NB4 (cell line): ENCODE measurements around the gene SMIM41.

Source experiments
- POLR2A ChIP-seq: IDR thresholded peaks from 2 replicates; pipeline ENCODE4 v1.6.1; 2011; ENCODE audit warnings: mild to moderate bottlenecking; ENCODE audit not compliant: insufficient read length; ENCODE audit errors: extremely low read depth
- TF ChIP-seq, protein P1 (sequence below): IDR thresholded peaks from one replicate; pipeline ENCODE4 v1.5.1; 2012; ENCODE audit warnings: low read depth, low read length

DNA sequence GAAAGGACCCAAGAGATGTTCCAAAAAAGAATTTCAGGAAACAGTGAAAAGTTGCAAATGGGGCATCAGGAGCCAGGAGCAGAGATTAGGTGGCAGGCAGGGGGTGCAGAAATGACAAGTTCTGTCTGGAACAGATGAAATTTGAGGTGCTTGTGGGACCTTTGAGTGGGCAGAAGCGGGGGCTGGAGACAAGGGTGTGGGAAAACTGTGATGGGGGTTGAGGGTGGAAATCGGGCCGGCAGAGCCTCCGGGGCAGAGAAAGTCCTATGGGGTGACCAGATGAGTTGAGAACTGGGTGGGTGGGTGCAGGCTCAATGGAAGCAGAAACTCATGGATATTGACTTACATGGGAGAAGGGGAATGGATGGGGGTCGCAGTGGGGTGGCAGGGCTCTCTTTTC is 29.8 kb upstream of the SMIM41 start:
- TF ChIP-seq, protein P1, sequence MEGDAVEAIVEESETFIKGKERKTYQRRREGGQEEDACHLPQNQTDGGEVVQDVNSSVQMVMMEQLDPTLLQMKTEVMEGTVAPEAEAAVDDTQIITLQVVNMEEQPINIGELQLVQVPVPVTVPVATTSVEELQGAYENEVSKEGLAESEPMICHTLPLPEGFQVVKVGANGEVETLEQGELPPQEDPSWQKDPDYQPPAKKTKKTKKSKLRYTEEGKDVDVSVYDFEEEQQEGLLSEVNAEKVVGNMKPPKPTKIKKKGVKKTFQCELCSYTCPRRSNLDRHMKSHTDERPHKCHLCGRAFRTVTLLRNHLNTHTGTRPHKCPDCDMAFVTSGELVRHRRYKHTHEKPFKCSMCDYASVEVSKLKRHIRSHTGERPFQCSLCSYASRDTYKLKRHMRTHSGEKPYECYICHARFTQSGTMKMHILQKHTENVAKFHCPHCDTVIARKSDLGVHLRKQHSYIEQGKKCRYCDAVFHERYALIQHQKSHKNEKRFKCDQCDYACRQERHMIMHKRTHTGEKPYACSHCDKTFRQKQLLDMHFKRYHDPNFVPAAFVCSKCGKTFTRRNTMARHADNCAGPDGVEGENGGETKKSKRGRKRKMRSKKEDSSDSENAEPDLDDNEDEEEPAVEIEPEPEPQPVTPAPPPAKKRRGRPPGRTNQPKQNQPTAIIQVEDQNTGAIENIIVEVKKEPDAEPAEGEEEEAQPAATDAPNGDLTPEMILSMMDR: no peak
- no peak for TF ChIP-seq POLR2A
